Glomerular visceral epithelial cell (primary cell): ENCODE data around the gene CILP2.

Source experiments
- DNase-seq: peaks from one replicate; pipeline ENCODE4 v3.0.0-alpha.2; 2016; ENCODE audit errors: extremely low spot score

Gene CILP2

DNA sequence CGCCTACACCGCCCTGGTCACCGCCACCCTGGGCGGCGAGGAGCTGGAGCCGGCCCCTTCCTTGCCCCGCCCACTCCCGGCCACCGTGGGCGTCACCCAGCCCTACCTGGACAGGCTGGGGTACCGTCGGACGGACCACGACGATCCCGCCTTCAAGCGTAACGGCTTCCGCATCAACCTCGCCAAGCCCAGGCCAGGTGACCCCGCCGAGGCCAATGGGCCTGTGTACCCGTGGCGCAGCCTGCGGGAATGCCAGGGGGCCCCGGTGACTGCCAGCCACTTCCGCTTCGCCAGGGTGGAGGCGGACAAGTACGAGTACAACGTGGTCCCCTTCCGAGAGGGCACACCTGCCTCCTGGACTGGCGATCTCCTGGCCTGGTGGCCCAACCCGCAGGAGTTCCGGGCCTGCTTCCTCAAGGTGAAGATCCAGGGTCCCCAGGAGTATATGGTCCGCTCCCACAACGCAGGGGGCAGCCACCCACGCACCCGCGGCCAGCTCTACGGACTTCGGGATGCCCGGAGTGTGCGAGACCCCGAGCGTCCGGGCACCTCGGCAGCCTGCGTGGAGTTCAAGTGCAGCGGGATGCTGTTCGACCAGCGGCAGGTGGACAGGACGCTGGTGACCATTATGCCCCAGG, 7.0 kb downstream of the CILP2 start:
- DNase-seq, result no peak

DNA sequence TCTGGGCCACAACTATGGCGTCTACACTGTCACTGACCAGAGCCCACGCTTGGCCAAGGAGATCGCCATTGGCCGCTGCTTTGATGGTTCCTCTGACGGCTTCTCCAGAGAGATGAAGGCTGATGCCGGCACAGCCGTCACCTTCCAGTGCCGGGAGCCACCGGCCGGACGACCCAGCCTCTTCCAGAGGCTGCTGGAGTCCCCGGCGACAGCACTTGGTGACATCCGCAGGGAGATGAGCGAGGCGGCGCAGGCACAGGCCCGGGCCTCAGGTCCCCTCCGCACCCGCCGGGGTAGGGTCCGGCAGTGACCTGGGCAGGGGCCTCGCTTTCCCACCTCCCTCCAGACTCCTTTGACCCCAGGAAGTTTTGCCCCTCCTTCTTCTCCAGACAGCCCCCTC, 7.6 kb downstream of the CILP2 start:
- no peak for DNase-seq

DNA sequence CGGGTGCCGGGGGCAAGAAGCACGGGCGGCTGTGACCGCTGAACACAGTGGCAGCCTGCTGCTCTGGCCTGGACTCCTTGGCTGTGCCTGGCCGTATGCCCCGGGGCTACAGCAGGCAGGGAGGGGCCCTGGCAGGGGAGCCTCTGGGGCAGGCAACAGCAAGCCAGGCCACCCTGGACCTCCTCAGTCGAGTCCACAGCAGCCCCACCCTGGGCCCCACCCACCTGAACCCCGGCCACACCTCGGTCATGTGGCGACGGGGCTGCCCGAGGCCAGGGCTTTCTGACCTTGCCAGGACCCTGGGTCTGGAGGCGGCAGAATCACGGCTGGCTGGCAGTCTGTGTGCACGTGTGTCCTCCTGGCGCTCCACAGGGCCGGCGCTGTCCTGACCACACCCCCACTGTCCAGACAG, 8.7 kb downstream of the CILP2 start:
- no peak for DNase-seq

DNA sequence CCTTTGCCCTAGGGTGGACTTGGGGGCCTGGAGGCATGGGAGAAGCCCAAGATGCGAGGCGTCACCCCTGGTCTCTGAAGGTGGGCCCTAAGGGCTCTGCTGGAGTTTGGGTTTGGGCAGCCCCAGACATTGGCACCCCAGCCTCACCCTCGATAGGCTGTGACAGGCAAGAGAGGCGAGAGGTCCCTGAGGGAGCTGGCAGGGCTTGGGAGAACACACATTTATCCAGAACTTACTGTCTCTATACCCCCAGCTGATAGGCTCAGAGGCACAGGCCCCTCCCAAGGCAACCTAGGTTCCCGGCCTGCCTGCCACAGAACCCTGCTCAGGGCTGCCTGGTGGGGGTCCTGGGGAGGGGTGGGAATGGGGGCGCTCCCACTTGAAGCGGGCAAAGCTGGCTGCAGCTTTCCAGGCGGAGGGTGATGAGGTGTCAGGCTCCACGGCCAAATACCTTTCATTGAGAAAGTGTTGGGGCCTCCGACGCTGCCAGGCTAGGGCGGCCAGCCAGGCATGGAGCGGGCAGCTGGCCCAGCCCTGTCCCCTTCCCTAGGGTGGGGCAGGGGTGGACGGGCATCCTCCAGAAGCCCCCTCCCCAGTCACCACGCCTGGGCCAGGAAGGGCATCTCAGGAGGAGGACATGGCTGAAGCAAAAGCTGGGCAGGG, 9.7 kb downstream of the CILP2 start:
- DNase-seq, result no peak

DNA sequence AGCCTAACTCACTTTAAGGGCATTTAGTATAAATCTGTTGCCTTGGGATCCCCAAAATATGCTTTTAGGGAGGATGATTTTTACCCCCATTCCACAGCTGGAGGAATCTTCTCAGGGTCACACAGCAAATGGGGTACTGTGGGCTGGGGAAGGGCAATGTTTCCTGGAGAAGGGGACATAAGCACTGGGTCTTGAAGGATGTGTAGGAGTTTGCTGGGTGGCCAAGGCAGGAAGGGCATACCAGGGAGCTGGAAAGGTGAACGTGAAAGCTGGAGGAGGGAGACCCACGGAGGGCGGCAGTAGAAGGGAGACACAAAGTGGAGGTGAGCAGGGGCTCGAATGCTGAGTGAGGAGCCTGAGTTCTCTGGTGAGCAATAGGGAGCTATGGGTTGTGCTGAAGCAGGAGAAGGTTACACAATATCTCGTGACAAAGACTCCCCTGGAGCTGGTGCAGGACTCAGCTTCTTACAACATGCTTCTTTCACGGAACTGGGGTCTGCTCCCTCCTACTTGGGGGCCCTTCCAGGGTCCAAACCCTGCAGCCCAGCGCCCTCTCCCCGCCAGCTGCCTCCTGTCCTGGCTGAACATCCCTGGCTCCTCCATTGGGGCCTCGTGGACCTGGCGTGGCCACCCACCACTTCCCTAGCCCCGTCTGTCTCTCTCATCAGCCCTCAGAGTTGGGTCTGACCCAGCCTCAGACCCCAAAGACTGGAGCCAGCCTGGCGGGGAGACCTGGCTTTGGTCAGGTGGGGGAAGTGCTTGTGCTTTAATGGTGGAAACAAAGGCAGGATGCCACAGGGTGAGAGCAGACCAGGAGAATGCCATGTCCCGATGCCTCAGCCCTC, 11.1 kb downstream of the CILP2 start:
- no peak for DNase-seq

DNA sequence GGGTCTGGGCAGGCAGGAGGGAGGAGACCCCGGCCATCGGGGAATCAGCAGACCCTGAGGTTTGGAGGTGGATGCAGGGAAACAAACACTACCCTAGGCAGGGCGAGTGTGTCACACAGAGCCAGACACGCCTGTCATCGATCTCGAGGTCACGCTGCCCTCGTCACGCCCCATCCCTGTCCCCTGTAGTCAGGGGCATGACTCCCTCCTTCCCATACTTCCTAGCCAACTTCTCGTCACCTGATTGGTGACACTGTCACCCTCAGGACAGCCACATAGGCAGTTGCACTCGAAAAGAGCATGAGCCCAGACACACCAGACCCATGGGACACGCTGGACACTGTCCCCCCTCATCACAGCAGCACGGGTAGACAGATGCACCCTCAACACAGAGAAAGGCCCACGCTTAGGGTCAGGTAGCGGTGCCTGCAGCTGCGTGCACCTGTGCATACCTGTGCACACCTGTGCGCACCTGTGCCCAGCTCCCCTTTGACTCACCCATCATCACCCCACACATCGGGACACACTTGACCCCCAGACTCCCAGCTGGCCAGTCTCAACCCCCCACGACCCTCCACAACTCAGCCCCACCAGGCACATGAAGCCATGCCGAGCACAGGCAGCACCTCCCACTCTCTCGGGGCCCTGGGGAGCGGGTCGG, 11.9 kb downstream of the CILP2 start:
- DNase-seq, result no peak

- peak; percentile 45 for DNase-seq
Observed at GRCh38 chr19:19550485-19550929, 12.4 kb downstream of the CILP2 start.

- no peak for DNase-seq
Observed at GRCh38 chr19:19550972-19551852, 13.1 kb downstream of the CILP2 start.

GRCh38 chr19:19551853-19552192, 13.8 kb downstream of the CILP2 start:
- DNase-seq, result peak; percentile 17

DNA sequence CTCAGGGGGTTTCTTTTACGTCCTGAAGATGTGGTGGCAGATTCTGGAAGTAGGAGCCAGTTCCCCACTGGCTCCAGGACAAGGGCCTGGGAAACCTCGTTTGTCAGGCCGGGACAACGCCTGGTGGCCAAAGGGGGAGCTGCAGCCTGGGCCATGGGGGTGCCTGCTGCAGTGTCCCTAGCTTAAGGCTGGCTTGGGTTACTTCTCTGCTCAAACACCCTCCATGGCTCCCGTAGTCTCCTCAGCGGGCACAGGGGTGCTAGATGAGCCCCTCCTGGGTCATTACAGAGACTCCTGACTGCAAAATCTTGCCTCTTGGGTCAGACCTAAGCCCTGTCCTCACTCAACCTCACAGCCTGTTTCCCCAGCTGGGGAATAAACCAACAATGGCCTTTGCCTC, 14.7 kb downstream of the CILP2 start:
- DNase-seq, result no peak

GRCh38 chr19:19553670-19554069, 15.6 kb downstream of the CILP2 start:
- no peak for DNase-seq

DNA sequence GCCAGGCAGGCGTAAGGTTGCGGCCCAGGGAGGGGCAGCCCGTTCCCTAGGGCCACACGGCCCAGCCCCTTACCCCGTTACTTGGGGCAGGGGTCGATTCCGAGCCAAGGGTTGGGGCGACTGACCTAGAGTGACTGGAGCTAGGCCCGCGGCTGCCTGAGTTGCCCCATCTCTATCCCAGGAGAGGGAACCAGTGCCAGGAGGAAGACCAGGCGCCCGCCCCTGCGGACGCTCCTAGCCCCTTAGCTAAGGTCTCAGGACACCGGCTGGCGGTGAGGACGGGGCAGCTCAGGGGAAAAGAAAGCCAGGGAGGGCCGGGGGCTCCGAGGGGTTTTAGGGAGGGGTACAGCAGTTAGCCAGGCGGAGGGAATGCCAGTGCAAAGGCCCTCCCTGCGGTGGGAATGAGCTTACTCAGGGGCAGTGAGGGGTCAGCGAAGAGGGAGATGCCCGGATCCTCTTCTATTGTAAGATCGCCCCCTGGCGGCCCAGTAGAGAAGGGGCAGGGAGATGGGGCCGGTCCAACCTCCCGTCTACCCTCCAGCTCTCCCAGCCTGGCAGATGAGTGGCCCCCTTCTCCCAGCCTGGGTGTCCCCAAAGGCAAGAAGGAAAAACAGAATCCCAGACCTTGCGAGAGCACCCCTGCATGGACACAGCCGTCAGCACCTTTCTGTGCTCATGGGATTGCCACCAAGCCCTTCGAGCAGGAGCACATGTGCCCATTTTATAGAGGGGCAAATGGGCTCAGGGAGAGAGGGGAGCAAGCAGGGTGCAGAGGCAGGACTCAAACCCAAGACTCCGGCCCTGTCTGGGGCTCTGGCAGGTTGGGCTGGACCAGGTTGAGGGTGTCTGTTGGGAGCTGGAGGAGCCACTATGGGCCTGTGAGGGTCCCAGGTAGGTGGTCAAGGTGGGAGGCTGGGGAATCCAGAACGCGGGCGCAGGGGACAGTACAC, 16.3 kb downstream of the CILP2 start:
- DNase-seq, result no peak

- DNase-seq, result no peak
Observed at GRCh38 chr19:19558055-19558454, 20.0 kb downstream of the CILP2 start.

DNA sequence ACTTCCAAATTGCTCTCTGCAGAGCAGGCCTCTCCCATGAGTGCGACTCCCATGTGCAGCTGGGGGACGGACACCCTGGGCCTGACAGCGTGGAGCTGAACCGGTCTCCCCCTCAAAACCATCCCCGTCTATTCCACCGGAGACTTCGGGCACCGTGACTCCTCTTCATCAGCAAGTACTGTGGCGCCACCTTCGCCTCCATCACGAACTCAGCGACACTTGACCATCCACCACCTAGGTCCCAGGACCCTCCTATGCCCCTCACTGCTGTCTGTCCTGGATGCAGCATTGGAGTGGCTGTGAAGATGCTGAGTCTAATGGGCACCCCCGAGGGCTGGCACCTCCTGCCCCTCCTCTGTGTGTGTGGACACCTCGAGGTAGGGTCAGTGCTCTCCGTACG, 20.6 kb downstream of the CILP2 start:
- no peak for DNase-seq

DNA sequence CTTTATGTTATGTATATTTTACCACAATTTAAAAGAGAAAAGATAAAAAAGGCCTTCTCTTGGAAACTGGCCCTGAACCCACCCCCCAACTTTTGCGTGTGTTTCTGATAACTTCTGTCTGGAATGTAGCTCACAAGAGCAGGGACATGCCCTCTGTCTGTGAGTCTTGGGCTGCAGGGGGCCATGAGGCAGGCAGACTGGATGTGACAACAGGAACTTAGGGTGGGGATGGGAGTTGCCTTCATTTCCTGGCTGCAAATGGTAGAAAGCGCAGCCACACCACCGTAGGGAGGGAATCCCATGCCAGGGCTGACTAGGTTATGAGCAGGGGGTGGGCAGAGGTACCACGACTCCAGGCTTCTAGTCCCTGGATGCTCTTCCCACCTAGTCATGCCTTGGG, 21.9 kb downstream of the CILP2 start:
- DNase-seq, result no peak

DNA sequence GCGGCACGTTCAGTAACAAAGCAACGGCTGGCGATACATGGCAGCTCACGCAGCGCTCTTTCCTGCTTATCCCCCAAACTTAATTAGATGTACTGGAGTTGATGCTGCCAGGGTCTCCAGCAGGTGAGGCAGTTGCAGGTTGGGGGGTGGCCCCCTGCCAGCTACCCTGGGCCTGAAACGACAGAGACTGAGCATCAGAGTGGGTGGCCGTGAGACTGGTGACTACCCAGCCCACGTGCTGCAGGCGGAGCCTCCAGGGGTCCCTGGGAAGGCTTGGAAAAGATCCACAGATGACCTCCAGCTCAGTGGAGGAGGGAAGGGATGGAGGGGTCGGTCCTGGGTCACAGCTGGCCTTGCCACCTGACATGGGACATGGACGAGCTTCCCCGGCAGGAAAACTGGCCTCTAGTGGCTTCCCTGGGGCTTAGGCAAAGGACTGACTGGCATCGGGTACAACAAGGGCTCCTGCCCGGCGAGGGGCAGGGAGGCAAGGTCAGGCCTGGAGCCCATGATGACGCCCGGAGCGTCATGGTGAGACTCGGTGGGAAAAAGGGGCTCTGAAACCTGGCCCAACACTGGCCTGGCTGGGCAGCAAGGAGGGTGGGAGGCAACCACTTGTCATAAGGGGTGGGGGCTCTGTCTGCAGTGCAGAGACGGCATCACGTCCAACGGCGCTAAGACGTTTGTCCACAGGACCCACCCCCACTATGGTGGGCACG, 24.0 kb downstream of the CILP2 start:
- DNase-seq, result no peak

DNA sequence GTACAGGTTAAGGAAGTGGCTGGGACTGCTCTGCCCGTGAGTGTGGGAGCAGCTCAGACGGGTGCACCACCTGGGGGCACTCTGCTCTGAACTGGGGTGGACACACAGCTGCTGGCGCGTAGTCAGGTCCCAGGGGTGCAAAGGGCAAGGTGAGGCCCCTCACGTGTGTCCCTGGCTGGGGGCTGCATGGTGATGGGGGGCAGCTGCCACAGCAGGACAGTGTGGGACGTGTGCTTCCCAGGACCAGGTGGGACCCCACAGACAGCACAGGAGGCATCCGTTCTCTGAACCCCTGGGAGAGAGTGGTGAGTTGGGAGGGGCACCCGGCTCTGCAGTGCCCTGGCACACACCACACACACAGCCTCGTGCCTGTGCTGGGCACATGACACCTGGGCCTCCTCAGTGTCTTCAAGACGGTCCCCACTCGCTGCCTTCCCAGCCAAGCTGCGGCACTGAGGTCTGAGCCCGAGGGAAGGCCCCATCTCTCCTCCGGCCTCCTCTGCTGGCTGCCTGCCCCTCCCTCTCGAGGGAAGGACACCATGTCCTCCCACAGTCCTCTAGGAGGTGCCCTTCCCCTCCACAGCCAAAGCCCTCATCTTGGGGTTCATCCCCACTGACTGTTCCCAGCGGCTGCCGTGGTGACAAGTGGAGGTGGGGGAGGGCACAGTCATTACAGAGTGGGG, 24.7 kb downstream of the CILP2 start:
- no peak for DNase-seq

DNA sequence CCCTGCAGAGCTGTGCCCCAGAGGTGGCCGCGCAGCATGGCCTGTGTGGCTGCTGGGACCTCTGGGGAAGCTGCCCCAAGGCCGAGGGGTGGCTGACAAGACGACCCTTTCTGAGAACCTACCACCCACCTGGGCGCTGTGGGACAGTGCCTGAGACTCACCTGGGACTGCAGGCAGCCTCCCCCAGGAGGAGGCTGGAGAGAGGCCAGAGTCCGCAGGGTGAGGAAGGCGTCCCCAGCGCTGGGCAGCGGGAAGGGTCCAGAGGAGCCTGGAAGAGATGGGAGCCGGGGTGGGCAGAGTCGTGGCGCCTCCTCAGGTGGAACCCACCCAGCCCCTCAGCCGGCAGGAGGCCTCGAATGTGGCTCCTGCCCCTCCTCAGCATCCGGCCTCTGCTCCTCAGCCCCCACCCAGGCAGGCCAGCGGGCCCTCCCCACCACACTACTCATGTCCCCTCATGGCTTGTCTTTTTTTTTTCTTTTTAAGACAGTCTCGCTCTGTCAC, 25.3 kb downstream of the CILP2 start:
- DNase-seq, result no peak

DNA sequence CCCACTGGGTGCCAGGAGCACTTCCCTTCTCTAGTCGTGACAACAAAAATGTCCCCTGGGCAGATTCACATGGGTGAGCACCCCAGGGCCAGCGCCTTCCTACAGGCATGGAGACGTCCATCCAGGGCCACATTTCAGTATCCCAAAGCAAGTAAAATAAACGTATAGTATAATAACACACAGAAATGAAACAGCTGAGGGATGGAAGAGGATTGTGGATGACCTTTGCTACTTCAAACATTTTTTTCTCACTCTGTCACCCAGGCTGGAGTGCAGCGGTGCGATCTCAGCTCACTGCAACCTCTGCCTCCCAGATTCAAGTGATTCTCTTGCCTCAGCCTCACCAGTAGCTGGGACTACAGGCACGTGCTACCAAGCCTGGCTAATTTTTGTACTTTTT, 28.2 kb downstream of the CILP2 start:
- DNase-seq, result peak; percentile 29
